Tibial nerve (tissue), 4 donors: Measurements from ENCODE around the gene PRPF19. TPM values are rescaled to one million over a fixed set of nuclear protein-coding genes. Genes with fewer than 3 reads are reported as not detected.

ENCODE experiments used
- DNase-seq, 2 donors: peaks; one replicate each; pipeline ENCODE4 v3.0.0-alpha.2; 2019; ENCODE audit warnings: low spot score in 2 of 2
- H3K27ac ChIP-seq, 4 donors: fragments of 200-600 bp; sonication (generic) in 3 of 4; one replicate each; pipeline ENCODE4 v1.5.1; 2017 to 2019; ENCODE audit warnings: mild to moderate bottlenecking in 1 of 4
- H3K27me3 ChIP-seq, 2 donors: fragments of 200-600 bp; sonication (generic) in 1 of 2; one replicate each; pipeline versions ENCODE4 v1.5.1 to v1.6.0; 2017 to 2019
- H3K36me3 ChIP-seq, 3 donors: fragments of 200-600 bp; sonication (generic); one replicate each; pipeline ENCODE4 v1.5.1; 2018 to 2019
- H3K4me1 ChIP-seq, 4 donors: fragments of 200-600 bp; sonication (generic) in 3 of 4; one replicate each; pipeline ENCODE4 v1.5.1; 2017 to 2019
- H3K4me3 ChIP-seq, 4 donors: fragments of 200-600 bp; sonication (generic) in 3 of 4; one replicate each; pipeline ENCODE4 v1.5.1; 2017 to 2019; ENCODE audit warnings: mild to moderate bottlenecking in 1 of 4, moderate library complexity in 1 of 4
- H3K9me3 ChIP-seq, 4 donors: fragments of 200-600 bp; sonication (generic) in 3 of 4; one replicate each; pipeline ENCODE4 v1.5.1; 2017 to 2019
- CTCF ChIP-seq, 5 experiments: fragments of 200-600 bp in 3 of 5; fragments of 450-650 bp in 2 of 5; sonication (generic) in 3 of 5; IDR thresholded peaks; one replicate each; pipeline ENCODE4 v1.5.1; 2016 to 2019; ENCODE audit warnings: antibody characterized with exemption in 5 of 5, mild to moderate bottlenecking in 3 of 5, moderate library complexity in 2 of 5
- EP300 ChIP-seq, 2 donors: sonication (generic); formaldehyde crosslinking; IDR thresholded peaks; one replicate each; pipeline ENCODE4 v1.6.1; 2017; ENCODE audit warnings: antibody characterized with exemption in 2 of 2, mild to moderate bottlenecking in 1 of 2
- POLR2A ChIP-seq, 2 donors: fragments of 450-650 bp; IDR thresholded peaks; one replicate each; pipeline ENCODE4 v1.6.1; 2017; ENCODE audit warnings: antibody characterized with exemption in 2 of 2, mild to moderate bottlenecking in 2 of 2, moderate library complexity in 2 of 2
- WGBS, 2 donors: methylation state at CpG; one replicate each; pipeline ENCODE4 v1.1.5; 2018; 5-methylcytosine and 5-hydroxymethylcytosine counted together
- total RNA-seq, 4 donors: library from RNA; depleted of rRNA; stranded (reverse); fragments of >200 nt; gene quantifications; one replicate each; pipeline ENCODE4 v1.1.0, GENCODE V29; 2016

The PRPF19 gene
- total RNA-seq, 4 donors from 2014 or later = 49.6 to 92.0 (median 55.5) TPM

- no peaks in the 10 kb centered on the region for H3K4me1 ChIP-seq
- H3K27me3 ChIP-seq = no peaks in the 10 kb centered on the region
- WGBS, 2 donors = 29 to 35% methylated on average over 6 to 7 of the region's 7 CpGs
- DNase-seq = no peak
- no peak overlapping the region for H3K4me3 ChIP-seq
- H3K36me3 ChIP-seq = no peaks in the 10 kb centered on the region
- no peak overlapping the region for H3K27ac ChIP-seq
- no peaks in the 10 kb centered on the region for H3K9me3 ChIP-seq
- TF ChIP-seq CTCF (IDR thresholded peaks at IDR 0.05) (no peak), EP300 (IDR thresholded peaks at IDR 0.05) (no peak)
Observed at GRCh38 chr11:60860943-60861342, 45.4 kb downstream of the PRPF19 start.

GRCh38 chr11:60859616-60860250 is 46.7 kb downstream of the PRPF19 start:
- TF ChIP-seq CTCF (IDR thresholded peaks at IDR 0.05) = no peak
- no peak for TF ChIP-seq POLR2A (IDR thresholded peaks at IDR 0.05)
- no peak for TF ChIP-seq EP300 (IDR thresholded peaks at IDR 0.05)
- H3K4me1 ChIP-seq = no peaks in the 10 kb centered on the region
- no peaks in the 10 kb centered on the region for H3K27me3 ChIP-seq
- H3K36me3 ChIP-seq = no peaks in the 10 kb centered on the region
- peak overlapping the region in 1 of 4 donors; percentile 57 for H3K27ac ChIP-seq
- 77 to 84% methylated on average over 15 of the region's 15 CpGs for WGBS, 2 donors
- H3K4me3 ChIP-seq = no peak overlapping the region
- no peak for DNase-seq
- no peaks in the 10 kb centered on the region for H3K9me3 ChIP-seq

DNA sequence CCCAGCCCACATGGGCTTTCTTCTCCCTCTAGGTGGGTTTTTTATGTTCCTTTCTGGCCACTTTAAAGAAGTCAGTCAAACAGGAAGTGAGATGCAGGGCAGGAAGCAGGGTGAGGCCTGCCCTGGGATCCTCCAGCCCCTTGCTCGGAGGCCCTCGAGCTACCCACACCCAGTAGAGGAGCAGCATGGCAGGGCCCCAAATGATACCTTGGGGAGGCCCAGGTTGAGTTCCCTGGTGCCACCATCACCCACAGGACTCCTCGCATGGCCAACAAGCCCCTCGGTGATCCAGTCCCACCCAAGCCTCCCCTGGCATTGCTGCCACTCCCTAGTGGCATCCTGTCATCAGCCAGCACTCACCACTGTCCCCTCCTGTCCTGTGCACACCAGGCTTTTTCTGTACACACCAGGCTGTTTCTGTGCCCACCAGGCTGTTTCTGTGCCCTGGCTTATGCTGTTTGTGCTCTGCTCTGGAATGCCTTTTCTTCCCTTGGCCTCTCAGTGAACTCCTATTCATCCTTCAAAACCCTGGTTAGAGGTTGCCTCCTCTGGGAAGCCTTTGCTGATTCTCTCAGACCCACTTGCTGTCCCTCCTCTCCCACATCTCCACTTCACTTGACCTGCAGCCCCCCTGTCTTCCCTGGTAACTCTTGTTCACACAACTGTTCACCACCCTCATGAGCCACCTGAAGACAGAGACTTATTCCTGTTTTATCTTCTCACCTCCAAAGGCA is 47.5 kb downstream of the PRPF19 start:
- H3K36me3 ChIP-seq = no peaks in the 10 kb centered on the region
- no peak overlapping the region for H3K4me3 ChIP-seq
- H3K9me3 ChIP-seq = no peaks in the 10 kb centered on the region
- TF ChIP-seq POLR2A (IDR thresholded peaks at IDR 0.05) = no peak
- TF ChIP-seq EP300 (IDR thresholded peaks at IDR 0.05) = no peak
- TF ChIP-seq CTCF (IDR thresholded peaks at IDR 0.05) = no peak
- no peak overlapping the region for H3K27ac ChIP-seq
- no peaks in the 10 kb centered on the region for H3K4me1 ChIP-seq
- no peak for DNase-seq
- WGBS, 2 donors = 67 to 82% methylated on average over 4 of the region's 4 CpGs
- no peaks in the 10 kb centered on the region for H3K27me3 ChIP-seq

DNA sequence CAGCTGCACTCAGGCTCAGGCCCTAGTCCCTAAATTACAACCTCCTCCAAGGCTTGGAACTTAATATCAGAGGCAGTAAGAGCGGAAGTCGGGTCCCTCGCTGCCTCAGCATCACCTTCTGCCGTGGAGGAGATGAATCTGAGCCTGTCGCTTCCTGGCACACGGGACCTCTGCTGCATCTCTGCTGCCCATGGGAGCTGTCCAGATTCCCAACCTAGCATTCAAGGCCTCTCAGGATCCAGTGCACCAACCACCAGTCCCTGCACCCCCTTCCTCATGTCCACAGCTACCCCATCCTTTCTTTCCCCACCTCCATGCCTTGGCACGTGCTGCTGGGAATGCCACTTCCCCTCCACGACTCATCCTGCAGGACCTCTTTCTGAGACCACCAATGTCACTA is 48.1 kb downstream of the PRPF19 start:
- TF ChIP-seq POLR2A (IDR thresholded peaks at IDR 0.05) (no peak), EP300 (IDR thresholded peaks at IDR 0.05) (no peak), CTCF (IDR thresholded peaks at IDR 0.05) (no peak)
- H3K4me1 ChIP-seq = no peaks in the 10 kb centered on the region
- no peaks in the 10 kb centered on the region for H3K27me3 ChIP-seq
- peaks cover 0 to 6% (median 0%) of the 10 kb centered on the region in 3 donors for H3K36me3 ChIP-seq
- H3K27ac ChIP-seq = no peak overlapping the region
- H3K9me3 ChIP-seq = no peaks in the 10 kb centered on the region
- H3K4me3 ChIP-seq = no peak overlapping the region
- no peak for DNase-seq
- 63 to 65% methylated on average over 7 to 8 of the region's 8 CpGs for WGBS, 2 donors
